GM19035 (cell line): ENCODE data around the gene SCGB1C2.
"Not testable (repeated sequence)": the region's sequence is repeated elsewhere in the genome, so short reads cannot be mapped to it uniquely, and the experiment has no call there.

ENCODE experiments used
- ATAC-seq: cut with Tn5 transposase; IDR thresholded peaks from one replicate; pipeline ENCODE4 v1.9.1; 2021; ENCODE audit not compliant: unreplicated experiment

The SCGB1C2 gene

DNA sequence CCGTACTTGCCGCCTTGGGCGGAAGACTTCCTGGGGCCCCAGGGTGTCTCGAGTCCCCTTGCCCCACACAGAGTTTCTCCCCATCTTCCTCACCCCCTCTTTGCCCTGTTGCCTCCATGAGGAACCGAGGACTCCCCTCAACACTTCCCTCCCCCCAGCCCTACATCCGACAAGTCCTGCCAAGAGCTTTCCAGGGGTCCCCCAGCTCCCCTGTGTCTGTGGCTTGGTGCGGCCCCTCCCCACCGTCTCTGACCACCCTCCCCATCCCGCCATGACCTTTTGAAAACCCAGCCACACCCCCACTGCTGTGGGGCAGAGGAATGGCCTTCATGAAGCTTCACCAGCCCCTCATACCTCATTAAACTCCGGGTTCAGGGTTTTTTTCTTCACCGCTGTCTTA is 11.4 kb downstream of the SCGB1C2 start:
- ATAC-seq, result no peak

- ATAC-seq, result no peak
Measured at GRCh38 chr17:149231-149630, 11.9 kb downstream of the SCGB1C2 start.

DNA sequence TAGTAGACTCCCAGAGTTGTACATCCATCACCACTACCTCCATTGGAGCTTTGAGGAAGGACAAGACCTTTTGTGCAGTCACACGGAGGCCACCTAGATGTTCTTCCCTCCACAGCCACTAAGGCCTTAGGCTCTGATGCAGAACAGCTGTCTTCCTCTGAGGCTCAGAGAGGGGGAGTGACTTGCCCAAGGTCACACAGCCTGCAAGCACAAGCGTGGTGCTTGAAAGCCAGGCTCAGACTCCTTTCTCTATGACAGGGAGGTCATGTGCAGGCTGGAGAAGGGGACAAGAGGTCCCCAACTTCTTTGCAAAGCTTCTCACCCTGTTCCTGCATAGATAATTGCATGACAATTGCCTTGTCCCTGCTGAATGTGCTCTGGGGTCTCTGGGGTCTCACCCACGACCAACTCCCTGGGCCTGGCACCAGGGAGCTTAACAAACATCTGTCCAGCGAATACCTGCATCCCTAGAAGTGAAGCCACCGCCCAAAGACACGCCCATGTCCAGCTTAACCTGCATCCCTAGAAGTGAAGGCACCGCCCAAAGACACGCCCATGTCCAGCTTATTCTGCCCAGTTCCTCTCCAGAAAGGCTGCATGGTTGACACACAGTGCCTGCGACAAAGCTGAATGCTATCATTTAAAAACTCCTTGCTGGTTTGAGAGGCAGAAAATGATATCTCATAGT is 12.7 kb downstream of the SCGB1C2 start:
- ATAC-seq, result no peak

- ATAC-seq, result no peak
Measured at GRCh38 chr17:151004-151403, 13.6 kb downstream of the SCGB1C2 start.

- ATAC-seq, result no peak
Measured at GRCh38 chr17:151886-152859, 14.8 kb downstream of the SCGB1C2 start.

- ATAC-seq, result no peak
Measured at GRCh38 chr17:152860-153420, 15.6 kb downstream of the SCGB1C2 start.

GRCh38 chr17:153851-154250 is 16.5 kb downstream of the SCGB1C2 start:
- no peak for ATAC-seq

- no peak for ATAC-seq
Measured at GRCh38 chr17:155576-155975, 18.2 kb downstream of the SCGB1C2 start.

DNA sequence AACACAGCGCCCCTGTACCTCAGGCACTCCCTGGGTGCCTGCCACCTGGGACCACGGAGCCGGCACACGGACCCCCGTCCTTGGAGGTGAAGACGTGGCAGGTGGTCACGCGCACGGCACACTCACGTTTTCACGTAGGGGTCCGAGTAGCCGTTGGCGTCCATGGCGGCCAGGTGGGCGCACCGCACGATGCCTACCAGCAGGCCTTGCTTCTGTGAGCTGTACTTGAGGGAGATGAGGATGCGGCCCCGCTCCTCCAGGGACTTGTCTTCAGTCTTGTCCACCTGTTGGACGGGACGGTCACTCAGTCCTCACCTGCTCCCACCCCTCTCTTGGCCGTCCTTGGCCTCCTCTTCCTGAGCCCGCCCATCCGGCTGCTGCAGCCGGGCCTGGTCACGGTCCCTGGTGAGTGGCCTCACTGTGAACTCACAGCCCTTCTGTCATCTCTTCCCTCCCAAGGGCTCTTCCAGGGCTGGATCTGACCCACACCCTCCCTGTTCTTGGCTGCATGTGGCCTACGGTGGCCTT is 18.8 kb downstream of the SCGB1C2 start:
- no peak for ATAC-seq

GRCh38 chr17:156946-157345 is 19.6 kb downstream of the SCGB1C2 start:
- no peak for ATAC-seq

DNA sequence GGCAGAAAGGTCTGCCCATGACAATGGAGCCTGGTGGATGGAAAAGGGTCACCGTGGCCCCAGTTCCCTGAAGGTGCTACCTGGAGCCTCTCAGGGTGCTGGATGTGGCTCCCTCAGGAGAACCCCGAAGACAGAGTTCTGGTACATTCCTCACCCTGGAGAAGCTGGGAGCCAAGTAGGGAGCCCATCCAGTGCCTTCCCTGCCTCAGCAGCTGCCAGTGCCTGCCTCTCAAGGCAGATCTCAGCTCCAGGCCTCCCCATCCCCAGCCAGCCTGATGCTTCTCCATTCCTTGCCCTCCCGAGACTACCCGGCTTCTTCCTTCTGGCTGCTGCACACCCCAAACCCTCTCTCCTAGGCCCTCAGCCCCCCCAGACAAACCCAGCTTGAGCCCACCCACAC is 20.5 kb downstream of the SCGB1C2 start:
- no peak for ATAC-seq

DNA sequence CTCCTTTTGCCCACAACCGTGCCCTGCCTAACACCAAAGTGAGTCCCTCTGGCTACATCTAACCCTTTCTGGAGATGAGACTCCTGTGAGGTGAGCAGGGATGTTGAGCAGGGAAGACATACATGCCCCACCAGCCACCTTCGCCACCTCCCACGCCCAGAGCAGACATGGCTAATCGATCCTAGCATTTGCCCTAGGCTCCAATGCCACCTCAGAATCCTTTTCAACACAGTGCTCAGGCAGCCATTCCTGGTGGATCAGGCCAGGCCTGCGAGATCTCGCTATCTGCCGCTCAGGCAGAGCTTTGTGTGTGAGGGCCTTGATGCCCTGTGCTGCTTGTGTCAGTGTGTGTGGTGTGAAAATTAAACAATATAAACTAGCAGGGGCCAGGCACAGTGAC is 21.0 kb downstream of the SCGB1C2 start:
- ATAC-seq, result no peak

DNA sequence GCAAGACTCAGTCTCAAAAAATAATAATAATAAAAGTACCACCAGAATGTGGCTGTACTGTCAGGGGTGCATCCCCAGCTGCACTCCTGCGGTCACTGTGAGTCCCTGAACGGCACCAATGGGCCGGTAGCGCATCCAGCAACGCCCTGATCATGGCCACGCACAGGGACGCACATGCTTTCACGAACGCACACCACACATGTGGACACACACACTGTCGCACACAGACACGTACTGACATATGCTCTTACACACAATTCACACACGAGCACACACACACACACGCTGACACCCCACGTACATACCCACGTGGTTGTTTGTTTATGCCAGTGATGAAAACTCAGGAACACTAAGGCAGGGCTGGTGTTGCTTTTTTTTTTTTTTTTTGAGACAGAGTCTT is 22.2 kb downstream of the SCGB1C2 start:
- ATAC-seq, result no peak

DNA sequence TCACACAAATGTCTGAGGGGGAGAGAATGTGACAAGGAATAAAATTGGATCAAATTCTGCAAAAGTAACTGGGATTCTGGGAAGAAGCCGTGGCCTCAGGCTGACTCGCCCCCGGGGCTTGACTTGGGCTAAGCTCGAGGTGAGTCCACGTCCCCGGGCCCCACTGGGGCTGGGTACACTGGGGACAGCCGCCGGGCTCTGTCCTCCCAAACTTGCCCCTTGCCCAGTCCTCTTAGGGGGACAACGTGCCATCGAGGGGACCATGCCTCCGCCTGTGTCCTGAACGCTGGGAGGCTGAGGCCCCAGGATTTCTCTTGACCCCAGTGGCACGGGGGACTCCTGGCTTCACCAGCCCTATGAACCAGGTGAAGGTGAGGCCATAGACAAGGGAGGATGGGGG is 23.0 kb downstream of the SCGB1C2 start:
- ATAC-seq, result no peak

GRCh38 chr17:161481-161880 is 24.1 kb downstream of the SCGB1C2 start:
- no peak for ATAC-seq

DNA sequence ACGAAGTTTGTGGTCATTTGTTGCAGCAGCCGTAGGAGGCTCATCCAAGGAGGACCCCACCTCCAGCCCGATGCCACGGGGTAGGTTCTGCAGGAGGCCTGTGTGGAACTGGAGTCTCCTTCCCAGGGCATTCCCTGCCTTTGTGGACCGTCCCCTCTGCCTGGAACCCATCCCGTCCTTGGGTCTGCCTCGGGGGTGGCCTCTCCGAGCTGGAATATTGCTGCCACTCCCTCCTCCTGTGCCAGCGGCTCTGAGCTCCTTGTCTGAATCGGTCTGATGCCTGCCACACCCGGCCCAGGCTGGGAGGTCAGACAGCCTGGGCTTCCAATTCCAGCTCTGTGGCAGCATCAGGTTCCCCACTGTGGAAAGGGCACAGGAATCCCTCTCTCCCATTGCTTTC is 25.3 kb downstream of the SCGB1C2 start:
- no peak for ATAC-seq

DNA sequence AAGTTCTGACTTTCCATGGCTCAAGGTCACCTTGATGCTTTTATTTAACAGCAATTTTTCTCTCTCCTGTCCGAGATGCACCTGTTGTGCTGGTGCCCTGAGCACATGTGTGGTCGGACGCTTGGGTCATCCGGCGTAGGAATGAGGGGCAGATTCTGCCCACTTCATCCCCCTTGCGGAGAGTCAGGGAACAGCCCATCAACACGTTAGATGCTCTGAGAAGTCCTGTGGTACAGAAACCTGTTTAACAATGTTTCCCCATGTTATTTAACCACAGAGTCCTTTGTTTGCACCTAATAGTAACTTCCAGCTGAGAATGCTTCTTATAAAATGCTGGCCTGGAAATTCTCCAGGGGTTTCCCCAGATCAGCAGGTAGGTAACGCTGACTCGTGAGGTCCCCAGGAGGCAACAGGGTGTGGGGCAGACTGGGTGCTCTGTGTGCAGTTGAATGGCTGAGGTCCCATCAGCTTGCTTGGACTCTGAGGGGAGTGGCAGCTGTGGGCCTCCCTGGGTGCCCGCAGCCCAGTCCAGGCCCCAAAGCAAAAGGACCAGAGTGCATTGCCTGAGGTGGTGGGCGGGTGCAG is 26.2 kb downstream of the SCGB1C2 start:
- ATAC-seq, result no peak

DNA sequence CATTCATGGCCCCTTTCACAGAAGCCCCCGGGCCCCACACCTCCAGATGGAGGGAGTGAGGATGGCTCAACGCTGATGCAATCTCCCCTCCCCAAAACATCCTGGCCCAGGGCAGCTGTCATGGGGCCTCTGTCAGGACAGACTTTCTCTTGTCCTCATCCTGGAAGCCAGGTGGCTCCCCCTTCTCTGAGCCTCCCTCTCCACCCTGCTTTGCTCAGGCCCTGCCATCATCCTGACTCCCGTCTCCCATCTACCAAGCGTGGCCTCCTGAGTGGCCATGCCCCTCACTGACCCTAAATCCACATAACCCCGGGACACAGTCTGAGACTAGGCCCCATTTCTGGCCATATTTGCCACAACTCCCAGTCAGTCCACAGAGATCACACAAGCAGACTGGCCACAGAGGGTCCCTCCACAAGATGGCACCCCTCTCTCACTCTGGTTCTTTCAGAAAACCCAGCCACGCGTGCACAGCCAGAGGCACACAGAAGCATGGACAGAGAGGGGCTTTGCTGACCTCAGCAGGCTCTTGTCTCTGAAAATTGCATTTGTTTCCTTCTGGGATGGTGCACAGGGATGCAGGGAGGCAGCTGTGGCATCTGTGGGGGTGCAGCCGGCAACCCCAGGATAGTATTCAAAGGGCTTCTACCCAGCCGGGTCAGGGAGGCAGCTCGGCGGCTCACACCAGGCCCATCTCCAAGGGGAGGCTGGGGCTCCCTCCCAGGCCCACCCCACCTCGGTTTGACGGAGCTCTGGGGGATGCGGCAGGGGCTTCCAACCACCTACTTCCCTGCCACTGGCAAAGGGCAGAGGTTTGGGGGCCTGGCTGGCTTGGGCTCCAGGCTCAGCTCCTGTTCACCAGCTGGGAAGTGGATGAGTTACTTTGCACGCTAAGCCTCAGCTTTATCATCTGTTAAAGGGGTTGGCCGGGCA is 27.2 kb downstream of the SCGB1C2 start:
- no peak for ATAC-seq

DNA sequence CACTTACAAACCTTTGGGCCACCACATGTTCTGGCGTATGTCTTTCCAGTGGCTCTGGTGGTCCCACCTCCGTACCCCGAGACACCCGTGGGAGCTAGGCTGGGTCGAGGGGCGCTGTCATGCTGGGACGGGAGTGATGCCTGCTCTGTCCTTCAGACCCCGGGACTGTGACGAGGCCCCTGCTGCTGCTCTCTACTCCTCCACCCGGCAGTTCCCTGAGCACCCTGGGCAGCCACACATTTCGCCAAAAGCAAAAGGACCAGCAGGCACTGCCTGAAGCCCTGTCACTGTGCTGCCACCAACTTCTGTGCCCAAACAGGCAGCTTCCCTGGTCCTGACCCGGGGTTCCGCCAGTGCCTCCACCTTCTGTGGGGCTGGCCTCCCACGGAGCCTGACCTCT is 28.6 kb downstream of the SCGB1C2 start:
- ATAC-seq, result no peak

DNA sequence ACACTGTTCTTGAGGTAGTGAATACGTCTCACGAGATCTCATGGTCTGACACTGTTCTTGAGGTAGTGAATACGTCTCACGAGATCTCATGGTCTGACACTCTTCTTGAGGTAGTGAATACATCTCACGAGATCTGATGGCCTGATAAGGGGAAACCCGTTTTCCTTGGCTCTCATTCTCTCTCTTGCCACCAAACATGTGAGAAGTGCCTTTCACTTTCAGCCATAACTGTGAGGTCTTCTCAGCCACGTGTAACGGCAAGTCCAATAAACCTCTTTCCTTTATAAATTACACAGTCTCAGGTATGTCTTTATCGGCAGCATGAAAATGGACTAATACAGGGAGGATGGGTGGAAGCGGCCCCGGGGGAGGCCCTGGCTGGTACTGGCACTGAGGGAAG is 31.2 kb downstream of the SCGB1C2 start:
- not testable (repeated sequence) for ATAC-seq
